HG03280 (cell line): ENCODE measurements around the gene AQP11.

Source experiments
- ATAC-seq: cut with Tn5 transposase; IDR thresholded peaks from one replicate; pipeline ENCODE4 v1.9.1; 2021; ENCODE audit warnings: mild to moderate bottlenecking, moderate library complexity; ENCODE audit not compliant: unreplicated experiment

Gene AQP11

DNA sequence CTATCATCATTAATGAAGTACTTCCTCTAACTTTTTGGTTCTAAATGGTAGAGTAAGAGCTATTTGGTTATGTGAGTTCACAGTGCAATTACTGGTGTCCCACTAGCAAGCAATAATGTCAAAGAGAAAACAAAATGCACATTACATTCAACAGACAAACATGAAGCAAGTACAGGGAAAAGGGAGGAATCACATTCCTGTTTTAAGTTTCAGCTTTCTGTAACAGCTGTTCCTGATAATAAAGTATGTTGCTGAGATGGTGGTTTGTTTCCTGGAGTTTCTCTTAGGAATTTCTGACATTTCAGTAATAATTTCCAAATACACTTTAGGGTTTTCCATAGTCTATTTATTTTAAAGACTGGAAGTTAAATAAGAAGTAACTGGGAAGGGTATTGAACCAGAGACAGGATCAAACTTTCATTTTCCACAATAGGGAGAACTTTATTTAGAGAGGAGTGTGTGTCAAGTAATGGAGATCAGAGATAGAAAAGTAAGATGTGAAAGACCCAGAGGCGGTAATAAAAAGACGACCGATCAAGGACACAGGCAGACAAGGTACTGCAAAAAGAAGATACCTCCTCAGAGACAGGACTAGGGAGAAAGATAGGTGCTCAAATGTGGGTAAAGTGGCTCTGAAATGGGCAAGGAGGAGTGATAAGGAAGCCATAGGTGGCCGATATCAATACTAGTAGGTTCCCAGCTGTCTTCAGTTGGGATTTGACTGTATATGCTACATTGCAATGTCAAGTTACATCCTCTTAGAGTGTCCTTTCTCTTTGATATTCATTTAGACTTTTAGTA lies 68.7 kb downstream of the AQP11 start:
- no peak for ATAC-seq
